IMR-90 (cell line): ENCODE results near the gene EPC2. TPM values are rescaled to one million over a fixed set of nuclear protein-coding genes. Genes with fewer than 3 reads are reported as not detected.

Experiments
- ATAC-seq: fragments of 200-7000 bp; cut with Tn5 transposase; 2 replicates; pipeline ENCODE4 v1.9.1; 2020; ENCODE audit warnings: low read depth, mild to moderate bottlenecking, moderate library complexity
- BruUV-seq: library from RNA; stranded (reverse); fragments of 400-500 nt; replicated peaks from 2 replicates; lab custom pipeline; 2021; lab: Mats Ljungman, UMichigan
- CTCF ChIA-PET: fragments of 300-600 bp; formaldehyde crosslinking; extraction: SDS; loops from one replicate; lab custom pipeline; 2021; ENCODE audit warnings: antibody characterized with exemption; lab: Yijun Ruan, JAX
- POLR2A ChIA-PET: fragments of 300-600 bp; sonication (Branson Sonifier 250); formaldehyde crosslinking; loops from one replicate; lab custom pipeline; 2022; ENCODE audit warnings: antibody characterized with exemption; ENCODE audit not compliant: unreplicated experiment; lab: Charles Lee
- DNase-seq: peaks from one replicate; pipeline ENCODE4 v3.0.0; 2013
- H2AFZ ChIP-seq: replicated peaks from 2 replicates; pipeline ENCODE3; 2013; ENCODE audit warnings: low read length, mild to moderate bottlenecking; ENCODE audit not compliant: poor library complexity
- H2AK5ac ChIP-seq: 2 replicates; pipeline ENCODE4 v1.6.1; 2013; ENCODE audit warnings: low read depth, low read length, inconsistent platforms
- H2AK9ac ChIP-seq: replicated peaks from 2 replicates; pipeline ENCODE3; 2013; ENCODE audit warnings: mild to moderate bottlenecking, low read depth, low read length, moderate library complexity; ENCODE audit not compliant: poor library complexity
- H2BK120ac ChIP-seq: 2 replicates; pipeline ENCODE4 v1.6.1; 2013; ENCODE audit warnings: low read depth, low read length, inconsistent platforms
- H2BK15ac ChIP-seq: 3 replicates; pipeline ENCODE4 v1.6.1; 2013; ENCODE audit warnings: low read depth, low read length, inconsistent platforms
- H2BK20ac ChIP-seq: 2 replicates; pipeline ENCODE4 v1.6.1; 2013; ENCODE audit warnings: low read depth, mild to moderate bottlenecking, inconsistent platforms, low read length, moderate library complexity
- H2BK5ac ChIP-seq: 2 replicates; pipeline ENCODE4 v1.6.1; 2013; ENCODE audit warnings: mild to moderate bottlenecking, low read depth, low read length, inconsistent platforms; ENCODE audit not compliant: poor library complexity, severe bottlenecking
- H3K14ac ChIP-seq: replicated peaks from 2 replicates; pipeline ENCODE4 v1.6.1; 2013; ENCODE audit warnings: low read depth, low read length, inconsistent platforms
- H3K18ac ChIP-seq: 2 replicates; pipeline ENCODE4 v1.6.1; 2013; ENCODE audit warnings: low read depth, low read length, control low read depth
- H3K23ac ChIP-seq: 2 replicates; pipeline ENCODE4 v1.6.1; 2013; ENCODE audit warnings: low read depth, low read length, inconsistent platforms
- H3K27ac ChIP-seq: 2 replicates; pipeline ENCODE4 v1.5.1; 2013; ENCODE audit warnings: mild to moderate bottlenecking, control low read depth, low read length; ENCODE audit not compliant: insufficient read depth
- H3K27me3 ChIP-seq: 2 replicates; pipeline ENCODE4 v1.6.1; 2013; ENCODE audit warnings: low read length; ENCODE audit not compliant: control insufficient read depth, insufficient read depth
- H3K36me3 ChIP-seq: 2 replicates; pipeline ENCODE4 v1.6.1; 2013; ENCODE audit warnings: low read length, mixed read lengths; ENCODE audit not compliant: control insufficient read depth, insufficient read depth
- H3K4ac ChIP-seq: 2 replicates; pipeline ENCODE4 v1.6.1; 2013; ENCODE audit warnings: low read depth, low read length, inconsistent platforms
- H3K4me1 ChIP-seq: 2 replicates; pipeline ENCODE4 v1.6.1; 2013; ENCODE audit warnings: low read length, mixed read lengths; ENCODE audit not compliant: control insufficient read depth, insufficient read depth
- H3K4me2 ChIP-seq: 2 replicates; pipeline ENCODE4 v1.6.1; 2013; ENCODE audit warnings: low read depth, mild to moderate bottlenecking, control low read depth, low read length, moderate library complexity
- H3K4me3 ChIP-seq: 2 replicates; pipeline ENCODE4 v1.5.1; 2013; ENCODE audit warnings: low read depth, mild to moderate bottlenecking, control low read depth, low read length, moderate library complexity; ENCODE audit not compliant: insufficient read depth
- H3K56ac ChIP-seq: 2 replicates; pipeline ENCODE4 v1.6.1; 2013; ENCODE audit warnings: low read length, inconsistent platforms; ENCODE audit not compliant: insufficient read depth; ENCODE audit errors: extremely low read depth
- H3K79me1 ChIP-seq, 2 experiments: 2 replicates each; pipeline ENCODE4 v1.6.1; 2013; ENCODE audit warnings: low read length in 2 of 2, inconsistent platforms in 1 of 2, low read depth in 1 of 2
- H3K9ac ChIP-seq: 2 replicates; pipeline ENCODE4 v1.6.1; 2013; ENCODE audit warnings: low read depth, low read length, control low read depth
- H3K9me1 ChIP-seq: 2 replicates; pipeline ENCODE4 v1.6.1; 2013; ENCODE audit warnings: low read length, inconsistent platforms; ENCODE audit not compliant: insufficient read depth
- H3K9me3 ChIP-seq: 2 replicates; pipeline ENCODE4 v1.6.1; 2013; ENCODE audit warnings: low read length; ENCODE audit not compliant: control insufficient read depth, insufficient read depth
- H4K20me1 ChIP-seq: 2 replicates; pipeline ENCODE4 v1.6.1; 2013; ENCODE audit warnings: low read length, inconsistent platforms; ENCODE audit not compliant: insufficient read depth
- H4K5ac ChIP-seq: 2 replicates; pipeline ENCODE4 v1.6.1; 2013; ENCODE audit warnings: mild to moderate bottlenecking, low read depth, low read length, control low read depth
- H4K8ac ChIP-seq, 2 experiments: 2 replicates each; pipeline ENCODE4 v1.6.1; 2013; ENCODE audit warnings: low read depth in 2 of 2, low read length in 2 of 2, control low read depth in 1 of 2, inconsistent platforms in 1 of 2
- H4K91ac ChIP-seq: 2 replicates; pipeline ENCODE4 v1.6.1; 2013; ENCODE audit warnings: low read depth, low read length, inconsistent platforms; ENCODE audit not compliant: insufficient read depth
- NFE2L2 ChIP-seq: fragments of 150-350 bp; IDR thresholded peaks from 2 replicates; pipeline ENCODE4 v1.6.1; 2016; ENCODE audit warnings: low read depth, mild to moderate bottlenecking, low read length
- RAD21 ChIP-seq: IDR thresholded peaks from 2 replicates; pipeline ENCODE4 v1.6.1; 2012; ENCODE audit warnings: low read length, improper control_type of control experiment
- RFX5 ChIP-seq: IDR thresholded peaks from 2 replicates; pipeline ENCODE4 v1.8.0; 2012; ENCODE audit warnings: low read depth, mild to moderate bottlenecking, low read length, moderate library complexity
- WGBS, 2 experiments: methylation state at CpG; one replicate each; pipeline versions ENCODE4 v1.1.5 to v1.1.7; 2013; ENCODE audit warnings: missing lambda C conversion rate in 2 of 2; ENCODE audit not compliant: insufficient read length in 1 of 2; ENCODE audit errors: extremely low coverage in 2 of 2; 5-methylcytosine and 5-hydroxymethylcytosine counted together
- dilution Hi-C: fragments of 300-500 bp; cut with HindIII; formaldehyde crosslinking; loops from one replicate; pipeline ENCODE4 v1.14.3; 2018; ENCODE audit warnings: low sequenced_read_pairs; ENCODE audit not compliant: unreplicated experiment
- in situ Hi-C: fragments of 300-500 bp; cut with MboI; formaldehyde crosslinking; loops from 3 replicates; pipeline ENCODE4 v1.14.3; 2019; ENCODE audit warnings: low sequenced_read_pairs, inconsistent platforms, mixed read lengths
- intact Hi-C: fragments of 100-400 bp; cut with micrococcal nuclease; formaldehyde crosslinking; loops from 2 replicates; pipeline ENCODE4 v1.10.0; 2022
- polyA plus RNA-seq, 3 experiments: library from polyadenylated mRNA; depleted of rRNA; stranded (reverse); fragments of >200 nt; gene quantifications; 2 replicates each; pipeline ENCODE4 v1.2.3, GENCODE V29; 2012; ENCODE audit warnings: low replicate concordance in 1 of 3
- total RNA-seq: library from RNA; depleted of rRNA; stranded (reverse); fragments of >200 nt; gene quantifications from 2 replicates; pipeline ENCODE4 v1.2.3, GENCODE V29; 2012

The EPC2 gene
- total and polyA plus RNA-seq, 2 of the 4 experiments (the other 2 are of a cell fraction) = 10.6 to 22.6 TPM

- Histone ChIP-seq H3K27ac (no peak overlapping the region), H3K9me1 (no peaks in the 10 kb centered on the region), H3K18ac (no peak overlapping the region), H4K8ac (no peak overlapping the region), H2AFZ (no peak overlapping the region), H2BK120ac (no peak overlapping the region), H3K9ac (no peak overlapping the region), H3K23ac (no peak overlapping the region), H3K14ac (no peak overlapping the region), H3K4me2 (no peak overlapping the region), H3K4me1 (no peaks in the 10 kb centered on the region), H3K36me3 (no peaks in the 10 kb centered on the region), H3K79me1 (no peaks in the 10 kb centered on the region), H4K5ac (no peak overlapping the region), H2BK20ac (no peak overlapping the region), H2AK5ac (no peak overlapping the region), H4K91ac (no peak overlapping the region), H3K9me3 (no peaks in the 10 kb centered on the region), H3K4me3 (no peak overlapping the region), H3K56ac (no peak overlapping the region), H2BK15ac (no peak overlapping the region), H3K27me3 (peaks cover 4% of the 10 kb centered on the region; the same call in 1 of the 2 replicates), H3K4ac (no peak overlapping the region), H2AK9ac (no peak overlapping the region), H4K20me1 (no peaks in the 10 kb centered on the region), H2BK5ac (no peak overlapping the region)
- in situ Hi-C loops (no loop called here), dilution Hi-C loops (no loop called here), intact Hi-C loops (no loop called here)
- POLR2A ChIA-PET = no interaction called here
- ATAC-seq (no peak), DNase-seq (no peak)
- WGBS, 2 experiments = no CpG with 5 or more reads among the region's 3 CpGs
- no TSS peak for BruUV-seq
- TF ChIP-seq RAD21 (no peak), RFX5 (no peak), NFE2L2 (no peak)
- CTCF ChIA-PET = interaction anchor here (0.6 to 1.2 kb wide), 2 partner anchors 14 to 19 kb away, joined by 3 read pairs; no protein-coding TSS in a partner anchor
These were observed 185.1 kb downstream of the EPC2 start for GRCh38 chr2:148829618-148830017.
